Adrenal gland (tissue), 5 donors: ENCODE measurements around the gene CNTN5.

Source experiments
- POLR2A ChIP-seq, 2 donors: fragments of 450-650 bp; IDR thresholded peaks; one replicate each; pipeline ENCODE4 v1.6.1; 2017; ENCODE audit warnings: antibody characterized with exemption in 2 of 2, mild to moderate bottlenecking in 2 of 2, moderate library complexity in 1 of 2
- TF ChIP-seq, protein P1 (sequence below), 6 experiments: fragments of 450-650 bp in 4 of 6; fragments of 200-600 bp in 2 of 6; sonication (generic) in 1 of 6; IDR thresholded peaks; 1 replicate in 5 of 6; 2 replicates in 1 of 6; pipeline versions ENCODE4 v1.5.1 to v1.8.0; 2016 to 2021; ENCODE audit warnings: antibody characterized with exemption in 6 of 6, mild to moderate bottlenecking in 2 of 6, moderate library complexity in 1 of 6
- donor health status: DM: no; HTN: no; CAD: no.

DNA sequence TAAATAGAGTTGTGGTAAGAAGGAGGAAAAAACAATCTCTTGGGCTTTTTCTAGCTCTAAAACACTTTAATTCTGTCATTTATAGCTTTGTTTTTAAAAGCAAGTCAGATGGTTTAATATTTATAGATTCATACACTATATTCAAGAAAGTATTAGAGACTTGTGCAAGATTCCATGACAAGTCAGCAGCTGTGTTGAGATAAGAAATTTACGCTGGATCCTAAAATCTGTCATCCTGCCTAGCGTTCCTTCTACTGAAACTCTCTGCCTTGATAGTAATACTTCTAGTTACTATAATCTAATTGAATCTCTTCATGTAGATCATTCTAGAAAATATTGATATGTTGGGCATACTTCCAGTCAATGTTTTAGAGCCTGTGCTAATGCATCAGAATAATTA is 721.8 kb downstream of the CNTN5 start:
- no peak for TF ChIP-seq POLR2A (IDR thresholded peaks at IDR 0.05)
- TF ChIP-seq, protein P1, sequence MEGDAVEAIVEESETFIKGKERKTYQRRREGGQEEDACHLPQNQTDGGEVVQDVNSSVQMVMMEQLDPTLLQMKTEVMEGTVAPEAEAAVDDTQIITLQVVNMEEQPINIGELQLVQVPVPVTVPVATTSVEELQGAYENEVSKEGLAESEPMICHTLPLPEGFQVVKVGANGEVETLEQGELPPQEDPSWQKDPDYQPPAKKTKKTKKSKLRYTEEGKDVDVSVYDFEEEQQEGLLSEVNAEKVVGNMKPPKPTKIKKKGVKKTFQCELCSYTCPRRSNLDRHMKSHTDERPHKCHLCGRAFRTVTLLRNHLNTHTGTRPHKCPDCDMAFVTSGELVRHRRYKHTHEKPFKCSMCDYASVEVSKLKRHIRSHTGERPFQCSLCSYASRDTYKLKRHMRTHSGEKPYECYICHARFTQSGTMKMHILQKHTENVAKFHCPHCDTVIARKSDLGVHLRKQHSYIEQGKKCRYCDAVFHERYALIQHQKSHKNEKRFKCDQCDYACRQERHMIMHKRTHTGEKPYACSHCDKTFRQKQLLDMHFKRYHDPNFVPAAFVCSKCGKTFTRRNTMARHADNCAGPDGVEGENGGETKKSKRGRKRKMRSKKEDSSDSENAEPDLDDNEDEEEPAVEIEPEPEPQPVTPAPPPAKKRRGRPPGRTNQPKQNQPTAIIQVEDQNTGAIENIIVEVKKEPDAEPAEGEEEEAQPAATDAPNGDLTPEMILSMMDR (IDR thresholded peaks at IDR 0.05), result no peak
